Neuronal stem cell (in vitro differentiated cells): ENCODE data around the gene FBXW11.

ENCODE experiments used
- DNase-seq: peaks from one replicate; pipeline ENCODE4 v3.0.0-alpha.2; 2013; ENCODE audit warnings: low spot score
- H2AFZ ChIP-seq: one replicate; pipeline ENCODE4 v1.6.1; 2013; ENCODE audit warnings: mild to moderate bottlenecking, low read length, inconsistent platforms
- H2AK5ac ChIP-seq: 2 replicates; pipeline ENCODE4 v1.6.1; 2013; ENCODE audit warnings: low read depth, mild to moderate bottlenecking, inconsistent platforms, low read length, moderate library complexity, mixed read lengths
- H2BK120ac ChIP-seq: 2 replicates; pipeline ENCODE4 v1.6.1; 2013; ENCODE audit warnings: low read depth, mild to moderate bottlenecking, inconsistent platforms, low read length, moderate library complexity, mixed read lengths
- H2BK12ac ChIP-seq: one replicate; pipeline ENCODE4 v1.6.1; 2013; ENCODE audit warnings: low read length, inconsistent platforms
- H2BK15ac ChIP-seq: 2 replicates; pipeline ENCODE4 v1.6.1; 2013; ENCODE audit warnings: mild to moderate bottlenecking, low read length, inconsistent platforms, mixed read lengths
- H2BK5ac ChIP-seq: one replicate; pipeline ENCODE4 v1.6.1; 2013; ENCODE audit warnings: inconsistent platforms, mild to moderate bottlenecking, low read length, moderate library complexity
- H3K14ac ChIP-seq: one replicate; pipeline ENCODE4 v1.6.1; 2013; ENCODE audit warnings: low read length, inconsistent platforms
- H3K18ac ChIP-seq: 2 replicates; pipeline ENCODE4 v1.6.1; 2013; ENCODE audit warnings: low read length, inconsistent platforms
- H3K23ac ChIP-seq: 2 replicates; pipeline ENCODE4 v1.6.1; 2013; ENCODE audit warnings: low read depth, mild to moderate bottlenecking, mixed read lengths, low read length, inconsistent platforms; ENCODE audit not compliant: poor library complexity
- H3K27ac ChIP-seq: replicated peaks from 3 replicates; pipeline ENCODE4 v1.5.1; 2013; ENCODE audit warnings: low read length, inconsistent platforms
- H3K27me3 ChIP-seq, 3 experiments: 2 replicates each; pipeline ENCODE4 v1.6.1; 2013; ENCODE audit warnings: low read length in 3 of 3, mild to moderate bottlenecking in 2 of 3, inconsistent platforms in 1 of 3, low read depth in 1 of 3, mixed read lengths in 1 of 3, moderate library complexity in 1 of 3; ENCODE audit not compliant: control insufficient read depth in 3 of 3, insufficient read depth in 3 of 3
- H3K36me3 ChIP-seq, 2 donors: replicated peaks in 1 of 2; 2 replicates each; pipeline ENCODE4 v1.6.1; 2013; ENCODE audit warnings: low read length in 2 of 2; ENCODE audit not compliant: control insufficient read depth in 2 of 2, insufficient read depth in 2 of 2
- H3K4ac ChIP-seq: 2 replicates; pipeline ENCODE4 v1.6.1; 2013; ENCODE audit warnings: inconsistent platforms, mild to moderate bottlenecking, low read length, moderate library complexity
- H3K4me1 ChIP-seq, 2 donors: 1 replicate in 1 of 2; 2 replicates in 1 of 2; pipeline ENCODE4 v1.6.1; 2013; ENCODE audit warnings: low read length in 2 of 2, low read depth in 1 of 2; ENCODE audit not compliant: control insufficient read depth in 2 of 2, insufficient read depth in 1 of 2
- H3K4me2 ChIP-seq: one replicate; pipeline ENCODE4 v1.6.1; 2013; ENCODE audit warnings: mild to moderate bottlenecking, low read length, inconsistent platforms; ENCODE audit not compliant: insufficient read depth, poor library complexity, severe bottlenecking
- H3K4me3 ChIP-seq, 2 donors: 2 replicates each; pipeline ENCODE4 v1.5.1; 2013; ENCODE audit warnings: low read length in 2 of 2, mild to moderate bottlenecking in 2 of 2, inconsistent platforms in 1 of 2, moderate library complexity in 1 of 2
- H3K79me1 ChIP-seq: one replicate; pipeline ENCODE4 v1.6.1; 2013; ENCODE audit warnings: low read depth, mild to moderate bottlenecking, inconsistent platforms, low read length, moderate library complexity
- H3K9ac ChIP-seq: one replicate; pipeline ENCODE4 v1.6.1; 2013; ENCODE audit warnings: mild to moderate bottlenecking, low read depth, low read length, inconsistent platforms; ENCODE audit not compliant: poor library complexity
- H3K9me3 ChIP-seq, 2 donors: replicated peaks in 1 of 2; 2 replicates each; pipeline versions ENCODE3 to v1.6.1; 2013; ENCODE audit warnings: low read length in 2 of 2, mild to moderate bottlenecking in 2 of 2, inconsistent platforms in 1 of 2, low read depth in 1 of 2, mixed read lengths in 1 of 2, moderate library complexity in 1 of 2; ENCODE audit not compliant: control insufficient read depth in 2 of 2, insufficient read depth in 1 of 2
- H4K8ac ChIP-seq: one replicate; pipeline ENCODE4 v1.6.1; 2013; ENCODE audit warnings: low read depth, mild to moderate bottlenecking, inconsistent platforms, low read length, moderate library complexity
- H4K91ac ChIP-seq: one replicate; pipeline ENCODE4 v1.6.1; 2013; ENCODE audit warnings: low read length, low read depth, mild to moderate bottlenecking, inconsistent platforms; ENCODE audit not compliant: poor library complexity
- WGBS, 2 donors: extraction: QIAGEN DNeasy Blood & Tissue Kit; methylation state at CpG; one replicate each; pipeline ENCODE4 v1.1.7; 2013; ENCODE audit warnings: missing lambda C conversion rate in 2 of 2, mixed read lengths in 1 of 2; ENCODE audit not compliant: insufficient read length in 2 of 2, insufficient replicate concordance in 1 of 2; ENCODE audit errors: extremely low coverage in 2 of 2; 5-methylcytosine and 5-hydroxymethylcytosine counted together

Gene FBXW11

GRCh38 chr5:172052450-172053236, 46.2 kb upstream of the FBXW11 start:
- Histone ChIP-seq H3K14ac (no peak overlapping the region), H2BK15ac (no peak overlapping the region), H3K4me2 (no peak overlapping the region), H3K27ac (no peak overlapping the region), H3K9ac (no peak overlapping the region), H2AK5ac (no peak overlapping the region), H3K23ac (peak overlapping the region; percentile 18), H3K4me3 (no peak overlapping the region), H3K36me3 (peaks cover 0 to 10% of the 10 kb centered on the region in 2 donors), H2BK12ac (no peak overlapping the region), H3K4ac (no peak overlapping the region), H3K4me1 (peaks cover 3 to 6% of the 10 kb centered on the region in 2 donors), H3K18ac (peak overlapping the region; percentile 29), H3K79me1 (peaks cover 4% of the 10 kb centered on the region), H2AFZ (peak overlapping the region; percentile 20), H3K27me3 (no peaks in the 10 kb centered on the region), H2BK5ac (no peak overlapping the region), H4K91ac (no peak overlapping the region), H4K8ac (no peak overlapping the region), H3K9me3 (peaks cover 0 to 4% of the 10 kb centered on the region in 2 donors), H2BK120ac (no peak overlapping the region)
- DNase-seq: no peak
- no CpG with 5 or more reads among the region's 19 CpGs for WGBS, 2 donors

GRCh38 chr5:172051643-172052339, 45.4 kb upstream of the FBXW11 start:
- no peak overlapping the region for H3K9ac ChIP-seq
- H2BK120ac ChIP-seq: no peak overlapping the region
- no CpG with 5 or more reads among the region's 16 CpGs for WGBS, 2 donors
- H3K4me2 ChIP-seq: no peak overlapping the region
- no peak overlapping the region for H2BK12ac ChIP-seq
- no peak overlapping the region for H2AK5ac ChIP-seq
- DNase-seq: no peak
- H3K4ac ChIP-seq: no peak overlapping the region
- H3K27ac ChIP-seq: no peak overlapping the region
- peaks cover 4% of the 10 kb centered on the region for H3K79me1 ChIP-seq
- no peak overlapping the region for H3K18ac ChIP-seq
- no peak overlapping the region for H4K91ac ChIP-seq
- H3K4me3 ChIP-seq: no peak overlapping the region
- peaks cover 0 to 10% of the 10 kb centered on the region in 2 donors for H3K36me3 ChIP-seq
- H3K23ac ChIP-seq: no peak overlapping the region
- no peaks in the 10 kb centered on the region for H3K27me3 ChIP-seq
- no peak overlapping the region for H2BK15ac ChIP-seq
- H3K14ac ChIP-seq: no peak overlapping the region
- no peak overlapping the region for H4K8ac ChIP-seq
- H2BK5ac ChIP-seq: no peak overlapping the region
- peak overlapping the region; percentile 20 for H2AFZ ChIP-seq
- peaks cover 3 to 6% of the 10 kb centered on the region in 2 donors for H3K4me1 ChIP-seq
- peaks cover 0 to 4% of the 10 kb centered on the region in 2 donors for H3K9me3 ChIP-seq

- peaks cover 0 to 10% of the 10 kb centered on the region in 2 donors for H3K36me3 ChIP-seq
- no peak overlapping the region for H3K18ac ChIP-seq
- DNase-seq: no peak
- H2AFZ ChIP-seq: no peak overlapping the region
- H2BK5ac ChIP-seq: no peak overlapping the region
- no peak overlapping the region for H3K4me3 ChIP-seq
- WGBS, 2 donors: no CpG with 5 or more reads among the region's 4 CpGs
- H2BK12ac ChIP-seq: no peak overlapping the region
- no peak overlapping the region for H3K4ac ChIP-seq
- H2AK5ac ChIP-seq: no peak overlapping the region
- H2BK15ac ChIP-seq: no peak overlapping the region
- no peak overlapping the region for H3K4me2 ChIP-seq
- no peak overlapping the region for H4K8ac ChIP-seq
- H3K4me1 ChIP-seq: peaks cover 3 to 6% of the 10 kb centered on the region in 2 donors
- H2BK120ac ChIP-seq: no peak overlapping the region
- peaks cover 0 to 4% of the 10 kb centered on the region in 2 donors for H3K9me3 ChIP-seq
- H3K27ac ChIP-seq: no peak overlapping the region
- H3K23ac ChIP-seq: no peak overlapping the region
- H3K27me3 ChIP-seq: no peaks in the 10 kb centered on the region
- H3K79me1 ChIP-seq: peaks cover 4% of the 10 kb centered on the region
- H3K14ac ChIP-seq: no peak overlapping the region
- no peak overlapping the region for H3K9ac ChIP-seq
- H4K91ac ChIP-seq: no peak overlapping the region
These were observed 43.6 kb upstream of the FBXW11 start for GRCh38 chr5:172050080-172050479.

GRCh38 chr5:172049226-172049796, 42.9 kb upstream of the FBXW11 start:
- Histone ChIP-seq H3K9ac (no peak overlapping the region), H3K27ac (no peak overlapping the region), H2BK120ac (no peak overlapping the region), H2BK12ac (no peak overlapping the region), H3K36me3 (peaks cover 0 to 14% of the 10 kb centered on the region in 2 donors), H3K18ac (no peak overlapping the region), H3K27me3 (no peaks in the 10 kb centered on the region), H2AK5ac (no peak overlapping the region), H3K4me2 (no peak overlapping the region), H3K14ac (no peak overlapping the region), H3K79me1 (peaks cover 1% of the 10 kb centered on the region), H4K8ac (no peak overlapping the region), H3K4me1 (peaks cover 3 to 6% of the 10 kb centered on the region in 2 donors), H4K91ac (no peak overlapping the region), H3K23ac (no peak overlapping the region), H2BK15ac (no peak overlapping the region), H3K4ac (no peak overlapping the region), H2AFZ (no peak overlapping the region), H2BK5ac (no peak overlapping the region), H3K9me3 (peaks cover 0 to 4% of the 10 kb centered on the region in 2 donors), H3K4me3 (no peak overlapping the region)
- no CpG with 5 or more reads among the region's 12 CpGs for WGBS, 2 donors
- DNase-seq: no peak
